MM.1S (cell line): Measurements from ENCODE around the gene CNTNAP3.
"Not testable (repeated sequence)": the region's sequence is repeated elsewhere in the genome, so short reads cannot be mapped to it uniquely, and the experiment has no call there.

Source experiments
- DNase-seq: peaks from one replicate; pipeline ENCODE4 v3.0.0-alpha.2; 2015
- H2AFZ ChIP-seq: fragments of 300-600 bp; sonication (generic); 2 replicates; pipeline ENCODE4 v1.6.0; 2016; ENCODE audit warnings: antibody characterized with exemption, low read length
- H3F3A ChIP-seq: fragments of 300-600 bp; sonication (generic); 2 replicates; pipeline ENCODE4 v1.6.1; 2016; ENCODE audit warnings: mild to moderate bottlenecking, antibody characterized with exemption, low read length, moderate library complexity, mixed read lengths; ENCODE audit not compliant: insufficient read depth
- H3K27ac ChIP-seq: fragments of 300-600 bp; sonication (generic); 2 replicates; pipeline ENCODE4 v1.5.1; 2016; ENCODE audit warnings: mild to moderate bottlenecking, low read length
- H3K27me3 ChIP-seq: fragments of 300-600 bp; sonication (generic); replicated peaks from 2 replicates; pipeline ENCODE4 v1.6.0; 2016; ENCODE audit warnings: low read length; ENCODE audit not compliant: insufficient read depth
- H3K36me3 ChIP-seq: fragments of 300-600 bp; sonication (generic); replicated peaks from 2 replicates; pipeline ENCODE4 v1.6.1; 2016; ENCODE audit warnings: mild to moderate bottlenecking, low read length, mixed read lengths; ENCODE audit not compliant: insufficient read depth
- H3K4me1 ChIP-seq: fragments of 300-600 bp; sonication (generic); 2 replicates; pipeline ENCODE4 v1.6.1; 2016; ENCODE audit warnings: low read length, mixed read lengths
- H3K4me2 ChIP-seq: fragments of 300-600 bp; sonication (generic); 2 replicates; pipeline ENCODE4 v1.6.0; 2016; ENCODE audit warnings: low read depth, low read length
- H3K4me3 ChIP-seq: fragments of 300-600 bp; sonication (generic); 2 replicates; pipeline ENCODE4 v1.5.1; 2016; ENCODE audit warnings: low read length, mixed read lengths
- H3K79me2 ChIP-seq: fragments of 300-600 bp; sonication (generic); 2 replicates; pipeline ENCODE4 v1.6.1; 2016; ENCODE audit warnings: mixed run types, low read length, mixed read lengths
- H3K9ac ChIP-seq: fragments of 300-600 bp; sonication (generic); 2 replicates; pipeline ENCODE4 v1.6.1; 2016; ENCODE audit warnings: low read length, mixed read lengths
- H3K9me2 ChIP-seq: fragments of 300-600 bp; sonication (generic); replicated peaks from 2 replicates; pipeline ENCODE4 v1.6.1; 2016; ENCODE audit warnings: mild to moderate bottlenecking, low read length, mixed read lengths; ENCODE audit not compliant: insufficient read depth
- H3K9me3 ChIP-seq: fragments of 300-600 bp; sonication (generic); replicated peaks from 2 replicates; pipeline ENCODE4 v1.6.1; 2016; ENCODE audit warnings: mild to moderate bottlenecking, low read length, mixed read lengths; ENCODE audit not compliant: insufficient read depth
- H4K20me1 ChIP-seq: fragments of 300-600 bp; sonication (generic); 2 replicates; pipeline ENCODE4 v1.6.1; 2016; ENCODE audit warnings: mild to moderate bottlenecking, low read length, moderate library complexity, mixed read lengths; ENCODE audit not compliant: insufficient read depth

Gene CNTNAP3

DNA sequence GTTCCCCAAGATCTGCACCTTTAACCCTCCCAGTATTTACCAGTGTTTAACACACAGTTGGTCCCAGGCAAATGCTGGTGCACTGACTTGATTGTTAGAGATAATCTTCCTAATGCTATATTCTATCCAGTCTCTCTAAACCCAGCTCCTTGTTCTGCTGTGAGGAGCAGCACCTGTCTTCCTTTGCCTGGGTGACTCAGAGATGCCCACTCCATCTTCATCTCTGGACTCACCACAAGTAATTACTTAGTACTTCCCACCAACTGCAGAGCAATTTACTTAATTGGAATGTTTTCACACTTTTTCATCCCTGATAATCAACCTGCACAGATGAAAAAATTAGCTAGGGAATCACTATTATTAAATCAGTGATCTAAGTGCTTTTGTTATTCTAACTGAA, 87.6 kb downstream of the CNTNAP3 start:
- not testable (repeated sequence) for H3K9me2 ChIP-seq, H3K9me3 ChIP-seq, H3K36me3 ChIP-seq, H3K4me1 ChIP-seq, DNase-seq, H3K4me3 ChIP-seq, H3K27me3 ChIP-seq, H3K27ac ChIP-seq, H3K9ac ChIP-seq, H4K20me1 ChIP-seq, H3K79me2 ChIP-seq, H3F3A ChIP-seq, H3K4me2 ChIP-seq, H2AFZ ChIP-seq

DNA sequence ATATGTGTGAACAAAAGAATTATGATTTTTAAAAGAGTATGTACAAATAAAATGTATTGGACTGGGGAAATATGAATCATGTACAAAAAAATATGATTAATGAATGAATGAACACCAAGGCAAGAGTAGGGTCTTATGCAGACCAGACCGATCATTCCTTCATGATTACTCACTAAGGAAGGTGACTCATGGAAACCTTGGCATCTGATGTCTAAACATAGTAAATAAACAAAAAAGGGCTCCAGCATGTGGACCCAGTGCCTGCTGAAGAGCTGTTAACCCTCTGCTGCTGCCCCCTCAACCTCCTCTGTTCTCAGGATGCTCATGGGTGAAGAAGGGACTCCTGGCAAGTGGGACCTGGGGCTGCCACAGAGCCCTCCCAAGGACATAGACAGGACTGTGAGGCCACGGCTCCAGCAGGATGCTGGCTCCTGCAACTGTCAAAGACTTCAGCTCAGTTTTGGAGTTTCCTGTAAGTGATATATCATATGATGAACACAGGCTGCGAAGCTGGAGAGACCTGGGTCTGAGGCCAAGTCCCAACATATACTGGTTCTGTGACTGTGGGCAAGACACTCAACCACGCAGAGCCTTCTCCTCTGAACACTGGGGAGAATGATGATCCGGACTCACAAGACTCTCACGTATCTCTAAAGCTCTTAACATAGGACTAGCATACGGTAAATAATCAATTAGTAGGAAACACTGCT, 89.8 kb downstream of the CNTNAP3 start:
- DNase-seq, H3K27me3 ChIP-seq, H2AFZ ChIP-seq, H3K79me2 ChIP-seq, H3K4me1 ChIP-seq, H3K4me3 ChIP-seq, H4K20me1 ChIP-seq, H3K9ac ChIP-seq, H3K36me3 ChIP-seq, H3K9me2 ChIP-seq, H3K27ac ChIP-seq, H3K9me3 ChIP-seq, H3K4me2 ChIP-seq, H3F3A ChIP-seq: not testable (repeated sequence)

DNA sequence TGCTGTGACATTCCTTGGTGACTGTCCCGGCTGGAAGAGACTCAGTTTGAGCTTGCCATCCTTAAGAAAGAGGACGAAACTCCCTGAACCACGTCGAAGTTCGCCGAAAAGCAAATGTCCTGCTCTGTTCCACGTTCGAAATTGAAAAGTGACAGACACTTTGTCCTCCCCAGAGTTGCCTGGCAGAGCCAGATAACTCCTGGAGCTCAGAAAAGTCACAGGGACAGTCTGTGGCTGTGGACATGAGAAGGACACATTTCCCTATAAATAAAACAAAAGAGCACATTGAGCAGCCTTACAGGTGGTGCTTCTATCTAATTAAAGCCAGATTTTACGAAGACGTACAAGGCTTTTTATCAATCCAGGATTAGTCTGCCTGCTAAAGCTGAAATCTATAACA, 116.6 kb downstream of the CNTNAP3 start:
- H3K4me2 ChIP-seq, H3K9me2 ChIP-seq, H3K4me1 ChIP-seq, H3F3A ChIP-seq, H3K79me2 ChIP-seq, H3K36me3 ChIP-seq, H2AFZ ChIP-seq, H3K4me3 ChIP-seq, H3K9ac ChIP-seq, H4K20me1 ChIP-seq, H3K9me3 ChIP-seq, H3K27ac ChIP-seq, DNase-seq, H3K27me3 ChIP-seq: not testable (repeated sequence)

DNA sequence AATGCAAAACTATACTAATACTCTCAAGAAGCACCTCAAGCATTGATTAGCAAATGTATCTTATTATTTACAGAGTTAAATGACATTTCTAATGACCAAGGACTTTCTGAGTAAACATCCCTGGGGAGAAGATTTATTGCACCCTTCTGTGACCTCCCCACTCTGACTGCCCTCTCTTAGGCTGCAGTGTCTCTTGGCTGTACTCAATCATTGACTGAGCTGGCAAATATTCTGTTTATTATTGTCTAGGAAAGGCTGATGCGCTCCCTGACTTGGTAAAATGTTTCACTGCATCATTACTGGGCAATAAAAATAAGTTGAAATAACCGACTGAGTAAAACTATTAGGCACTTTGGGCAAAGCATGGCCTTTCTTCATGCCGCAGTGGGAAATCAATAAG, 130.3 kb downstream of the CNTNAP3 start:
- H3K9me3 ChIP-seq, H3K27me3 ChIP-seq, H4K20me1 ChIP-seq, H3F3A ChIP-seq, H3K4me2 ChIP-seq, H3K36me3 ChIP-seq, H3K4me1 ChIP-seq, H2AFZ ChIP-seq, H3K79me2 ChIP-seq, H3K9me2 ChIP-seq, H3K27ac ChIP-seq, H3K4me3 ChIP-seq, H3K9ac ChIP-seq, DNase-seq: not testable (repeated sequence)

DNA sequence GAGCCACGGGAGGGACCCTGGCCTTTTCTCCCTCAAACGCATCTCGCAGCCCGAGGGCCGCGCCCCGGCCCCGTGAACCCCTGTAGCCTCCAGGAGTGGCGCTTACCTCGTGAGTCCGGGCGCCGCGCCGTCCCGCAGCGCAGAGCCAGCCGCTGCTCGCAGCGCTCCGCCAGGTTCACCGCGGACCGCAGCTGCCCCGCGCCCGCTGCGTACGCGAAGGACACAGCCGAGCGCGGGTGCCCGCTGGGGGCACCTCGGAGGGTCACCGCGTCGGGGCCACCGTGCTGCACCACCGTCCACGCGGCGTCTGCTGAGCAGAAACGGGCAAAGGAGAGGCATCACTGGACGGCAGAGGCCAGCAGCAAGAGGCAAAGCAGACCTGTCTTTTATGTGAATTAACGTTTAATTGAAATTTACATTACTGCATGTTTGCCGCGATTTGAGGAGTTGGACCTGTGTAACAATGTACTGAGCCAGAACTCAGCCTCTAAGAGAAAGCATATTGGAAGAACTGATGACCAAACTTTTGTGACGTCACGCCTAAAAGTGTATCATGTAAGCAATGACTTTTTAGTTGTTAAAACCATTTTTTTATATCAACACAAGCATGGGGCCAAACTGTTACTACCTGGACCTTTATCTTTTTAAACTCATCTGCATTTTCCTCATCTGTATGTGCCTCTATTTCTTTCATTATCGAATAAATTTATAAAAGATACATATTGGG, 155.0 kb downstream of the CNTNAP3 start:
- H3K9me2 ChIP-seq, H3K4me3 ChIP-seq, H3K36me3 ChIP-seq, H3K79me2 ChIP-seq, H3K4me1 ChIP-seq, H3K4me2 ChIP-seq, H3K27ac ChIP-seq, H3K27me3 ChIP-seq, H2AFZ ChIP-seq, H3K9me3 ChIP-seq, H3K9ac ChIP-seq, H3F3A ChIP-seq, H4K20me1 ChIP-seq, DNase-seq: not testable (repeated sequence)

DNA sequence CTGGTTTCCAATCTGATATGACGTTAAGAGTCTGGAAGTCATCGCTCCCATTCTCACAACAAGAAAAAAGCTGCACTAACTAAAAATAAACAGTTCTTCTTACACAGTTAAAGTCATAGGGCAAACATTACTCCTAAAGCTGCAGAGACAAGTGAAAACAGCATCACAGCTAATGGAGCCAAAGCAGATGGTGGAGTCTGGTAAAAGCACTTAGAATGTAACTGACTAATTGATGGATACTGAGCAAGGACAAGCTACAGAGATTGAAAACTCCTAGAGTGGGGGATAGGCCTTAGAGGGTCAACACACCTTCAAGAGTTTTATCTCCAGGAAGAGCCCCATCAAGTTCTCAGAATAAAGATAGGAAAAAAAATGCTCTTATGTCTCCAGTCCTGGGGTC, 166.6 kb downstream of the CNTNAP3 start:
- not testable (repeated sequence) for H4K20me1 ChIP-seq, H3K27ac ChIP-seq, H3K27me3 ChIP-seq, H3K9me3 ChIP-seq, H3F3A ChIP-seq, H3K4me1 ChIP-seq, H3K9ac ChIP-seq, H3K4me3 ChIP-seq, H2AFZ ChIP-seq, DNase-seq, H3K4me2 ChIP-seq, H3K9me2 ChIP-seq, H3K79me2 ChIP-seq, H3K36me3 ChIP-seq

DNA sequence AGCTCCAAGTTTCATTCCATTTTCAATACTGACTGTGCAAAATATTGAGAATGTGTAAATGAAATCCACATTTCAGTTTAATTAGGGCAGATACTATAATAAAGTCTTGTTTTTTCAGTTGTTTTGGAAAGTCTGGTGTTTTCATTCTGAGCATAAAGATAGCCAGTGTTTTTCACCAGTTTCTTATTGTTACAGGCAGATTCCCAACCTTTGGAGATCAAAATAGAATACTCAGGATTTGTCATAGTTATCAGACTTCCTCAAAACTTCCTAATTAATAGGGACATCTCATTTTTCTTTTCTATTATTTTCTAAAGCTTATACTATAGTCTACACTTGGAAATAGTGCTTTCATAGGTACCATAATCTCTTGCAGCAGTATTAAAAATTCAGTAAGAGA, 176.2 kb downstream of the CNTNAP3 start:
- not testable (repeated sequence) for H4K20me1 ChIP-seq, H3K27ac ChIP-seq, H3F3A ChIP-seq, H3K9me3 ChIP-seq, H3K9me2 ChIP-seq, H3K9ac ChIP-seq, H3K4me1 ChIP-seq, H3K79me2 ChIP-seq, H3K4me2 ChIP-seq, H2AFZ ChIP-seq, H3K36me3 ChIP-seq, DNase-seq, H3K27me3 ChIP-seq, H3K4me3 ChIP-seq
